CD8-positive, alpha-beta memory T cell (primary cell): ENCODE results near the gene DCTN4. TPM values are rescaled to one million over a fixed set of nuclear protein-coding genes. Genes with fewer than 3 reads are reported as not detected.

Source experiments
- CTCF ChIA-PET: fragments of 350-600 bp; sonication (Branson Sonifier 250); formaldehyde crosslinking; loops from one replicate; lab custom pipeline; 2021; ENCODE audit warnings: antibody characterized with exemption; lab: Charles Lee
- POLR2A ChIA-PET: fragments of 350-600 bp; sonication (Branson Sonifier 250); formaldehyde crosslinking; loops from one replicate; lab custom pipeline; 2021; ENCODE audit warnings: antibody characterized with exemption; lab: Charles Lee
- DNase-seq, 5 donors: peaks; one replicate each; pipeline versions ENCODE4 v3.0.0 to v3.0.0-alpha.2; 2020 to 2022; ENCODE audit warnings: mixed read lengths in 1 of 5
- H3K27ac ChIP-seq: one replicate; pipeline ENCODE4 v1.7.0; 2013; ENCODE audit warnings: low read depth, mild to moderate bottlenecking, low read length, moderate library complexity
- H3K27me3 ChIP-seq: 2 replicates; pipeline ENCODE4 v1.7.0; 2013; ENCODE audit warnings: low read length, mild to moderate bottlenecking; ENCODE audit not compliant: insufficient read depth, poor library complexity, severe bottlenecking
- H3K36me3 ChIP-seq: 2 replicates; pipeline ENCODE4 v1.7.0; 2013; ENCODE audit warnings: mild to moderate bottlenecking, low read length, moderate library complexity; ENCODE audit not compliant: insufficient read depth
- H3K4me1 ChIP-seq: 2 replicates; pipeline ENCODE4 v1.7.0; 2013; ENCODE audit warnings: mild to moderate bottlenecking, low read length, moderate library complexity; ENCODE audit not compliant: insufficient read depth
- H3K4me3 ChIP-seq: 2 replicates; pipeline ENCODE4 v1.7.0; 2013; ENCODE audit warnings: mild to moderate bottlenecking, low read length
- H3K9me3 ChIP-seq: 2 replicates; pipeline ENCODE4 v1.7.0; 2013; ENCODE audit warnings: mild to moderate bottlenecking, low read length
- H3K27ac Mint-ChIP-seq, 8 donors: one replicate each; pipeline ENCODE4 v1.8.0; 2020 to 2021; ENCODE audit warnings: mixed read lengths in 8 of 8, mild to moderate bottlenecking in 6 of 8, inconsistent platforms in 3 of 8, moderate library complexity in 3 of 8
- H3K27me3 Mint-ChIP-seq, 2 donors: one replicate each; pipeline ENCODE4 v1.8.0; 2020 to 2021; ENCODE audit warnings: mixed read lengths in 2 of 2, mild to moderate bottlenecking in 1 of 2, moderate library complexity in 1 of 2
- H3K36me3 Mint-ChIP-seq, 3 donors: one replicate each; pipeline ENCODE4 v1.8.0; 2020 to 2021; ENCODE audit warnings: mixed read lengths in 3 of 3, inconsistent platforms in 1 of 3, mild to moderate bottlenecking in 1 of 3
- H3K4me1 Mint-ChIP-seq, 3 donors: one replicate each; pipeline ENCODE4 v1.8.0; 2020 to 2021; ENCODE audit warnings: mixed read lengths in 3 of 3, inconsistent platforms in 1 of 3, mild to moderate bottlenecking in 1 of 3
- H3K4me3 Mint-ChIP-seq, 7 donors: one replicate each; pipeline ENCODE4 v1.8.0; 2020 to 2021; ENCODE audit warnings: mixed read lengths in 7 of 7, mild to moderate bottlenecking in 6 of 7, moderate library complexity in 4 of 7, inconsistent platforms in 2 of 7
- H3K9me3 Mint-ChIP-seq, 5 donors: one replicate each; pipeline ENCODE4 v1.8.0; 2020 to 2022; ENCODE audit warnings: mixed read lengths in 5 of 5, mild to moderate bottlenecking in 3 of 5, moderate library complexity in 2 of 5, inconsistent platforms in 1 of 5
- polyA plus RNA-seq: library from polyadenylated mRNA; unstranded; fragments of 300-500 nt; fragmentation: Illumina TruSeq; gene quantifications from one replicate; pipeline ENCODE4 v1.2.3, GENCODE V29; 2021
- total RNA-seq, 2 experiments: library from RNA; stranded (reverse); gene quantifications; one replicate each; pipeline ENCODE4 v1.2.3, GENCODE V29; 2021

DCTN4 gene
- total and polyA plus RNA-seq, 3 experiments from 2014 or later, result 10.4 to 39.6 (median 37.0) TPM

DNA sequence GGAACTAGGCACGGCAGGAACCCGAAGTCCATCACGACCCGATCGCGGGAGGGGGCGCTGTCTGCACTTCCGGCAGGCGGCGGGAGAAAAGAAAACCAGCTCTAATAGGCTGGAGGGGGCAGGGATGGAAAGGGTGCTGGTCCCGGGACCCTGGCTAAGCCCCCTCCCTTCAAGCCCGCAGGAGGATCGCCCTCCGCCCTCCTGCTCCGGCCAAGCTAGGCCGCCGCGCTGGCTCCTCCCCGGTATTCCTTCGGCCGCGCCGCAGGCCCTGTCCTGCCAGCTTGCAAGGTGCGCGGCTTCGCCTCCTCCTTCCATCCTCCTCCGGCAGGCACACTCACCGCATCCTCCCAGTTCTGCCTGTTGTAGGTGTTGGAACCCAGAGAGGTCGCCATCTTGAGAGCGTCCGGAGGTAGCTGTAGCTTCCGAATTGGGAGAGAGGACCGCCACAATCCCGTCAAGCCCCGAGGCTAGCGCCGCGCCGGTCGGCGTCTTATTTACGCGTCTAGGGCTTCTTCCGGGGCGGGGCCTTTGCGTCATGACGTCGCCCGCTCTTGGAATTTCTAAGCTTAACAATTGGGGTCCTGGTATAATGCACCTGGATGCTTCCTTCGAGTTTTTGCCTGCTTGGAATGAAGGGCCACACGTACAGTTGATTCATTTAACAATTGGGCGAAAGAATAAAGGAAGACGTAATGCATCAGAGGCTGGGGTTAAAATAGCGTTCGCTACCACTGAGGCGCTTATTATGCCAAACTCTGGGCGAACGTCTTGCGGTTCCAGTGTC is 58.0 kb downstream of the DCTN4 start, which contains the start of gene RBM22:
Gene RBM22 (minus strand): TSS at position 469 of the 784 bp plus-strand sequence. CDS start 77 bp downstream, at position 392.
- H3K27ac Mint-ChIP-seq, result no peak within 1 kb of the TSS
- no peaks in the 10 kb centered on the region for H3K27me3 ChIP-seq
- peaks cover 28% of the 10 kb centered on the region for H3K36me3 ChIP-seq
- peaks cover 6 to 35% (median 8%) of the 10 kb centered on the region in 3 donors for H3K36me3 Mint-ChIP-seq
- H3K27ac ChIP-seq, result peak within 1 kb of the TSS; percentile 99
- peak within 1 kb of the TSS; percentile 88 for H3K4me3 ChIP-seq
- no peaks in the 10 kb centered on the region for H3K27me3 Mint-ChIP-seq
- H3K4me3 Mint-ChIP-seq, result peak within 1 kb of the TSS in 1 of 7 donors; percentile 82
- H3K4me1 Mint-ChIP-seq, result no peaks in the 10 kb centered on the region
- no peaks in the 10 kb centered on the region for H3K9me3 Mint-ChIP-seq
- ChIA-PET POLR2A (interaction anchor here (0.5 to 2.3 kb wide), 15 partner anchors 13 to 1856 kb away, joined by 3 to 26 read pairs (median 4); partner anchors contain the start of genes ANXA6, CCDC69, DCTN4 and G3BP1), CTCF (interaction anchor here (0.7 to 4.1 kb wide), 27 partner anchors 8 to 552 kb away, joined by 3 to 29 read pairs (median 4); partner anchors contain the start of genes DCTN4, IRGM and SMIM3)
- peak; percentile 87 to 94 (median 90) for DNase-seq
- no peaks in the 10 kb centered on the region for H3K9me3 ChIP-seq
- H3K4me1 ChIP-seq, result peaks cover 21% of the 10 kb centered on the region

DNA sequence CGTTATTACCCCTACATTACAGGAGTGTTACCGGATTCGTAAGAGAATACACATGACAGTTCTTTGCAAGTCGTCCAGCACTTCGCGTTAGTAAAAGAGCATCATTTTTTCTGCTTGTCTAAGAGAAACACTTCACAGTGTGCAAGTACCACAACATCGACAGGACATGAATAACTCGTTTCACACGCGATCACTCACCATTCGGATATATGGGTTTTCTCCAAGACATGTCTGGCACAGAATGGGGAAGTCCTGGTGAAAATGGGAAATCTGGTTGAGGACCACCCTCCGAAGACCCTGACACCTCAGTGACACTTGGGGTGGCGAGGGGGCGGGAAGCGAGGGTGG is 58.6 kb downstream of the DCTN4 start:
- H3K36me3 ChIP-seq, result peaks cover 34% of the 10 kb centered on the region

DNA sequence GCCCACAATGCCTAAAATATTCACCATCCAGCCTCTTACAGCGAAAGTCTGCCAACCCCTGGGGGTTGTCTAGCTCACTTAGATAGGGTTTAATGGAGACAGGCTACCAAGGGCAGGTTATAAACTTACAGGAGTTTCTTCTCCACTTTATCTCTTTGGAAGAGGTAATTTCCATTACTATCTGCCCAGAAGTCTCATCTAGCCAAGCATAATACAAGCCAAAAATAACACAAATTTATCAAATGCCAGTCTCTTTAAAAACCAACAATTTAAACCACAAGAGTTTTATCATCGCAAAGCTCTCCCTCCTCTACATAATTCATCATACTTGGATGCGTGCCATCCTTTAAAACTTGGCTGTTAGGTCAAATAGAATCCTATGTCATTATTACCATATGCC is 64.2 kb downstream of the DCTN4 start:
- peak overlapping the region in 1 of 8 donors; percentile 36 for H3K27ac Mint-ChIP-seq
- ChIA-PET POLR2A (no interaction called here), CTCF (no interaction called here)
- Histone ChIP-seq H3K27me3 (no peaks in the 10 kb centered on the region), H3K27ac (no peak overlapping the region), H3K36me3 (peaks cover 73% of the 10 kb centered on the region), H3K4me1 (peaks cover 9% of the 10 kb centered on the region), H3K4me3 (no peak overlapping the region), H3K9me3 (no peaks in the 10 kb centered on the region)
- no peaks in the 10 kb centered on the region for H3K4me1 Mint-ChIP-seq
- H3K36me3 Mint-ChIP-seq, result peaks cover 8 to 90% (median 20%) of the 10 kb centered on the region in 3 donors
- DNase-seq, result no peak
- H3K4me3 Mint-ChIP-seq, result no peak overlapping the region
- no peaks in the 10 kb centered on the region for H3K9me3 Mint-ChIP-seq
- H3K27me3 Mint-ChIP-seq, result no peaks in the 10 kb centered on the region

More for the DNA sequence above, 58.6 kb downstream of the DCTN4 start:
- Histone ChIP-seq H3K9me3 (no peaks in the 10 kb centered on the region), H3K27ac (peak overlapping the region; percentile 99), H3K4me1 (peaks cover 21% of the 10 kb centered on the region), H3K4me3 (peak overlapping the region; percentile 88), H3K27me3 (no peaks in the 10 kb centered on the region)
- Mint-ChIP-seq H3K36me3 (peaks cover 6 to 41% (median 8%) of the 10 kb centered on the region in 3 donors), H3K27ac (no peak overlapping the region), H3K27me3 (no peaks in the 10 kb centered on the region), H3K9me3 (no peaks in the 10 kb centered on the region), H3K4me1 (no peaks in the 10 kb centered on the region), H3K4me3 (no peak overlapping the region)
- CTCF ChIA-PET, result interaction anchor here (0.7 to 4.1 kb wide), 20 partner anchors 9 to 383 kb away, joined by 3 to 29 read pairs (median 4); partner anchors contain the start of genes DCTN4, IRGM and SMIM3
- POLR2A ChIA-PET, result interaction anchor here (0.5 to 2.3 kb wide), 14 partner anchors 56 to 1855 kb away, joined by 3 to 26 read pairs (median 4); partner anchors contain the start of genes ANXA6, CCDC69, DCTN4 and G3BP1
- DNase-seq, result no peak

DNA sequence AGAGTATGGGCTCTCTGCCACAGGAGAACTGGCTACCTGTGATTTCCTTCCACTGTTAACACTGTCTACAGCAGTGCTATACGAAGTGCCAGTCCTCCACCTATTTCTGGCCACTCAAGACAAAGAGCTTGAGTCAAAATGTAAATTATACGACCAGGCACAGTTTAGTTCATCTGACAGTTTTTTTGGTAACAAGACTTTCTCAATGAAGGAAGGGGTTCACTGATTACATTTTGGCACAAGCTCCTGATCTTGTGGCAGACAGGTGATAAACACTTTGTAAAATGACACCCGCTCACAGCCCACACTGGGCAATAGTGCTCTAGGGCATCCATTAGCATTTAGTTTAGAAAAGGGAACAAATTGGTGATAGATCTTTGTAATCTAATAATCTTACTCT is 66.5 kb downstream of the DCTN4 start:
- H3K4me1 ChIP-seq, result no peaks in the 10 kb centered on the region
- POLR2A ChIA-PET, result no interaction called here
- peaks cover 58% of the 10 kb centered on the region for H3K36me3 ChIP-seq
- peak overlapping the region in 1 of 8 donors; percentile 5 for H3K27ac Mint-ChIP-seq
- no peaks in the 10 kb centered on the region for H3K27me3 Mint-ChIP-seq
- peak overlapping the region in 1 of 7 donors; percentile 25 for H3K4me3 Mint-ChIP-seq
- no peaks in the 10 kb centered on the region for H3K27me3 ChIP-seq
- CTCF ChIA-PET, result no interaction called here
- no peaks in the 10 kb centered on the region for H3K9me3 ChIP-seq
- no peaks in the 10 kb centered on the region for H3K4me1 Mint-ChIP-seq
- no peaks in the 10 kb centered on the region for H3K9me3 Mint-ChIP-seq
- DNase-seq, result no peak
- H3K4me3 ChIP-seq, result no peak overlapping the region
- H3K36me3 Mint-ChIP-seq, result peaks cover 12 to 82% (median 25%) of the 10 kb centered on the region in 3 donors
- no peak overlapping the region for H3K27ac ChIP-seq

DNA sequence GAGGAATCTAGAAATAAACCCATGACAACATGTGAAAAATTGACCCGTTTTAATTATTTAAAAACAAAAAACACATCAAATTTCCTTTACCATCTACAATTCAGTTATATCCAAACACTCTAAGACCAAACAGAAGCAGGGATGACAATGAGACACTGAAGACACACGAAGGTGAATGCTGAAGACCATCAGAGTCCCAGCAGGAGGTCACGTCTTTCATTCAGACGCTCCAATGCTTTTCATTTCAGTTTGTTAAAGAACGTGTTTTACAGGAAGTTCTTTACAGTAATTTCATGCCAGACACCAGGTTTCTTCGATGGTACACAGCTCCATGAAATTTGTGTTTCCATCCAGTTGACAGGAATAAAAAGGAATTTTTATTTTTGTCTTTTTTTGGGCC is 68.1 kb downstream of the DCTN4 start:
- Mint-ChIP-seq H3K36me3 (peaks cover 4 to 77% (median 21%) of the 10 kb centered on the region in 3 donors), H3K9me3 (no peaks in the 10 kb centered on the region), H3K4me1 (no peaks in the 10 kb centered on the region), H3K4me3 (no peak overlapping the region), H3K27me3 (no peaks in the 10 kb centered on the region), H3K27ac (no peak overlapping the region)
- no peaks in the 10 kb centered on the region for H3K9me3 ChIP-seq
- ChIA-PET CTCF (no interaction called here), POLR2A (no interaction called here)
- H3K4me1 ChIP-seq, result no peaks in the 10 kb centered on the region
- peaks cover 44% of the 10 kb centered on the region for H3K36me3 ChIP-seq
- H3K27me3 ChIP-seq, result no peaks in the 10 kb centered on the region
- no peak overlapping the region for H3K27ac ChIP-seq
- no peak for DNase-seq
- no peak overlapping the region for H3K4me3 ChIP-seq

DNA sequence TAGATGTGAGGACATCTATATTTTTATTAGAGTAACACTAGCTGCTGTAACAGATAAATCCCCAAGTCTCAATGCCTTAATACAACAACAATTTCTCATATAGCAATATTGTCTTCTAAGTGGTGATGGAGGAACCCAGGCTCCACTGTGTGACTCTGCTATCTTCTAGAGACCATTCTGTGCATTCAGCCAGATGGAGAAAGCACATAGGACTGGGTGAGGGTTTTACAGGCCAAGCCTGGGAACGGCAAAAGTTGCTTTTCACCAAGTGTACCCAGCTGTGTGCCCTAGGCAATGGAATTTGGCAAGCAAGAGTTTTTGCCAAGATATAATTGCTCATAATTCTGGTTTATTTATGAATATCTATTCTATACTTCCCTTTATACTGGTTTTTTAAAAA is 69.7 kb downstream of the DCTN4 start:
- H3K4me1 Mint-ChIP-seq, result no peaks in the 10 kb centered on the region

DNA sequence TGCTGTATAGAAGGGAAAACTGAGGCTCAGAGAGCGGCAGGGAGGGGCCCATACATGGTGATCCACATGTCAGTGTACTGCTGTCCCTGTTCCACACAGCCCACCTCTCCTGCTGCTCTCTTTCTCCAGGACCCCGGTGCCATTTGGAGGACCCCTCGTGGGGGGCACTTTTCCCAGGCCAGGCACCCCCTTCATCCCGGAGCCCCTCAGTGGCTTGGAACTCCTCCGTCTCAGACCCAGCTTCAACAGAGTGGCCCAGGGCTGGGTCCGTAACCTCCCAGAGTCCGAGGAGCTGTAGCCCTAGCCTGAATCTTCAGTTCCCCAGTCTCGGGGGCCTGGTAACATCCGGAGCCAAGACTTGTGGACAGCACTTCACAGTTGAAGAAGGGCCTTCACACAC is 82.2 kb downstream of the DCTN4 start:
- Histone ChIP-seq H3K4me1 (peaks cover under 1% of the 10 kb centered on the region), H3K36me3 (no peaks in the 10 kb centered on the region), H3K9me3 (no peaks in the 10 kb centered on the region), H3K27ac (no peak overlapping the region), H3K27me3 (no peaks in the 10 kb centered on the region), H3K4me3 (no peak overlapping the region)
- H3K36me3 Mint-ChIP-seq, result peaks cover 0 to 12% (median 5%) of the 10 kb centered on the region in 3 donors
- ChIA-PET POLR2A (no interaction called here), CTCF (no interaction called here)
- H3K4me1 Mint-ChIP-seq, result peaks cover 0 to 9% (median 0%) of the 10 kb centered on the region in 3 donors
- H3K27me3 Mint-ChIP-seq, result peaks cover 4 to 7% of the 10 kb centered on the region in 2 donors
- H3K9me3 Mint-ChIP-seq, result no peaks in the 10 kb centered on the region
- no peak for DNase-seq
- H3K4me3 Mint-ChIP-seq, result no peak overlapping the region
- H3K27ac Mint-ChIP-seq, result no peak overlapping the region

More for the DNA sequence above, 69.7 kb downstream of the DCTN4 start:
- Mint-ChIP-seq H3K27ac (no peak overlapping the region), H3K4me3 (no peak overlapping the region), H3K27me3 (no peaks in the 10 kb centered on the region), H3K9me3 (no peaks in the 10 kb centered on the region), H3K36me3 (peaks cover 4 to 64% (median 17%) of the 10 kb centered on the region in 3 donors)
- Histone ChIP-seq H3K4me1 (no peaks in the 10 kb centered on the region), H3K9me3 (no peaks in the 10 kb centered on the region), H3K36me3 (peaks cover 28% of the 10 kb centered on the region), H3K27me3 (no peaks in the 10 kb centered on the region), H3K27ac (no peak overlapping the region), H3K4me3 (no peak overlapping the region)
- ChIA-PET POLR2A (no interaction called here), CTCF (interaction anchor here (2.0 kb wide), 1 partner anchor 12 kb away, joined by 6 read pairs; the partner anchor contains the start of gene RBM22)
- no peak for DNase-seq

DNA sequence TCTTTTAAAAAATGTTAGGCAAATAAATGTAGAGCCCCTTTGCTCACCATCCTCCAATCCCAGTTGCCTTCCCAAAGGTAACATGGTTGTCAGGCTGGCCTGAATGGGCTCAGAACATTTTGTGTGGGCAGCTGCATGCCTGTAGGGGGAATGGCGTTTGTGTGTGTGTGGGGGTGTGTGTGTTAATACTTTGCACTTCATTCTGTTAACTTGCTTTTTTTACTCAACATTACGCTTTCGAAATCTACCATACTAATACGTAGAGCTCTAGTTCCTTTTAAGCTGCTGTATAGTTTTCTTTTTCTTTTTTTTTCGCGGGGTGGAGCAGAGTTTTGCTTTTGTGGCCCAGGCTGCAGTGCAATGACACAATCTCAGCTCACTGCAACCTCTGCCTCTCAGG is 83.7 kb downstream of the DCTN4 start:
- Histone ChIP-seq H3K36me3 (no peaks in the 10 kb centered on the region), H3K9me3 (no peaks in the 10 kb centered on the region), H3K4me3 (no peak overlapping the region), H3K27me3 (peaks cover 14% of the 10 kb centered on the region), H3K27ac (no peak overlapping the region), H3K4me1 (peaks cover 9% of the 10 kb centered on the region)
- peaks cover 7 to 17% (median 8%) of the 10 kb centered on the region in 3 donors for H3K4me1 Mint-ChIP-seq
- H3K4me3 Mint-ChIP-seq, result no peak overlapping the region
- CTCF ChIA-PET, result no interaction called here
- peaks cover 0 to 5% (median 0%) of the 10 kb centered on the region in 3 donors for H3K36me3 Mint-ChIP-seq
- H3K27ac Mint-ChIP-seq, result no peak overlapping the region
- POLR2A ChIA-PET, result no interaction called here
- H3K9me3 Mint-ChIP-seq, result no peaks in the 10 kb centered on the region
- peaks cover 18 to 21% of the 10 kb centered on the region in 2 donors for H3K27me3 Mint-ChIP-seq
- DNase-seq, result no peak
